Measurements from ENCODE around the gene MSH5. TPM values are rescaled to one million over a fixed set of nuclear protein-coding genes. Genes with fewer than 3 reads are reported as not detected.

Gene MSH5
- total and polyA plus RNA-seq, 2 of the 13 experiments (the other 11 are each of a cell fraction or from before 2014, with no cell fraction given) = 10.2 to 38.7 TPM

GRCh38 chr6:31769684-31770371, 30.0 kb downstream of the MSH5 start (continued):
- no peak for TF ChIP-seq ZFYVE20 (CRISPR knock-in tag; IDR thresholded peaks at IDR 0.05; ENCODE audit: borderline replicate concordance, low read depth)
- TF ChIP-seq TFAP4 (IDR thresholded peaks at IDR 0.05; ENCODE audit: borderline replicate concordance, low read depth) = no peak
- peak; percentile 95 for TF ChIP-seq ZNF335 (CRISPR knock-in tag; IDR thresholded peaks at IDR 0.05)
- TF ChIP-seq, protein P1, sequence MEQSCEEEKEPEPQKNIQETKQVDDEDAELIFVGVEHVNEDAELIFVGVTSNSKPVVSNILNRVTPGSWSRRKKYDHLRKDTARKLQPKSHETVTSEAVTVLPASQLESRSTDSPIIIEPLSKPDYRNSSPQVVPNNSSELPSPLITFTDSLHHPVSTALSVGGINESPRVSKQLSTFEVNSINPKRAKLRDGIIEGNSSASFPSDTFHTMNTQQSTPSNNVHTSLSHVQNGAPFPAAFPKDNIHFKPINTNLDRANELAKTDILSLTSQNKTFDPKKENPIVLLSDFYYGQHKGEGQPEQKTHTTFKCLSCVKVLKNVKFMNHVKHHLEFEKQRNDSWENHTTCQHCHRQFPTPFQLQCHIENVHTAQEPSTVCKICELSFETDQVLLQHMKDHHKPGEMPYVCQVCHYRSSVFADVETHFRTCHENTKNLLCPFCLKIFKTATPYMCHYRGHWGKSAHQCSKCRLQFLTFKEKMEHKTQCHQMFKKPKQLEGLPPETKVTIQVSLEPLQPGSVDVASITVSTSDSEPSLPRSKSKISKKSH (CRISPR knock-in tag; IDR thresholded peaks at IDR 0.05; ENCODE audit: borderline replicate concordance) = peak; percentile 84; the same call in 1 of the 2 replicates
- TF ChIP-seq BHLHE40 (IDR thresholded peaks at IDR 0.05; ENCODE audit: low read length) = no peak
- TF ChIP-seq MAFK (conservative IDR thresholded peaks at IDR 0.05 in 1 of 2, IDR thresholded peaks at IDR 0.05 in 1 of 2; ENCODE audit: low read length in 2 of 2) = no peak
- TF ChIP-seq, protein P2, sequence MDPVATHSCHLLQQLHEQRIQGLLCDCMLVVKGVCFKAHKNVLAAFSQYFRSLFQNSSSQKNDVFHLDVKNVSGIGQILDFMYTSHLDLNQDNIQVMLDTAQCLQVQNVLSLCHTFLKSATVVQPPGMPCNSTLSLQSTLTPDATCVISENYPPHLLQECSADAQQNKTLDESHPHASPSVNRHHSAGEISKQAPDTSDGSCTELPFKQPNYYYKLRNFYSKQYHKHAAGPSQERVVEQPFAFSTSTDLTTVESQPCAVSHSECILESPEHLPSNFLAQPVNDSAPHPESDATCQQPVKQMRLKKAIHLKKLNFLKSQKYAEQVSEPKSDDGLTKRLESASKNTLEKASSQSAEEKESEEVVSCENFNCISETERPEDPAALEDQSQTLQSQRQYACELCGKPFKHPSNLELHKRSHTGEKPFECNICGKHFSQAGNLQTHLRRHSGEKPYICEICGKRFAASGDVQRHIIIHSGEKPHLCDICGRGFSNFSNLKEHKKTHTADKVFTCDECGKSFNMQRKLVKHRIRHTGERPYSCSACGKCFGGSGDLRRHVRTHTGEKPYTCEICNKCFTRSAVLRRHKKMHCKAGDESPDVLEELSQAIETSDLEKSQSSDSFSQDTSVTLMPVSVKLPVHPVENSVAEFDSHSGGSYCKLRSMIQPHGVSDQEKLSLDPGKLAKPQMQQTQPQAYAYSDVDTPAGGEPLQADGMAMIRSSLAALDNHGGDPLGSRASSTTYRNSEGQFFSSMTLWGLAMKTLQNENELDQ (CRISPR knock-in tag; IDR thresholded peaks at IDR 0.05; ENCODE audit: borderline replicate concordance) = no peak
- TF ChIP-seq ZNF530 (CRISPR knock-in tag; IDR thresholded peaks at IDR 0.05; ENCODE audit: low read depth) = no peak
- no peak for TF ChIP-seq TCF7L2 (IDR thresholded peaks at IDR 0.05; ENCODE audit: low read depth, low read length)
- TF ChIP-seq HNRNPUL1 (IDR thresholded peaks at IDR 0.05; ENCODE audit: low read depth, low read length) = no peak
- no peak for TF ChIP-seq ZNF136 (CRISPR knock-in tag; IDR thresholded peaks at IDR 0.05; ENCODE audit: low read depth)
- TF ChIP-seq ATAD3A (CRISPR knock-in tag; IDR thresholded peaks at IDR 0.05) = no peak
- no peak for TF ChIP-seq MTF2 (CRISPR knock-in tag; IDR thresholded peaks at IDR 0.05; ENCODE audit: borderline replicate concordance)
- peak; percentile 65 for TF ChIP-seq FOSL2 (CRISPR knock-in tag; IDR thresholded peaks at IDR 0.05)
- TF ChIP-seq ZNF83 (CRISPR knock-in tag; IDR thresholded peaks at IDR 0.05; ENCODE audit: borderline replicate concordance) = no peak
- TF ChIP-seq ZIK1 (CRISPR knock-in tag; IDR thresholded peaks at IDR 0.05; ENCODE audit: borderline replicate concordance, low read depth) = no peak
- TF ChIP-seq MTA3 (CRISPR knock-in tag; IDR thresholded peaks at IDR 0.05) = no peak
- TF ChIP-seq, protein P3, sequence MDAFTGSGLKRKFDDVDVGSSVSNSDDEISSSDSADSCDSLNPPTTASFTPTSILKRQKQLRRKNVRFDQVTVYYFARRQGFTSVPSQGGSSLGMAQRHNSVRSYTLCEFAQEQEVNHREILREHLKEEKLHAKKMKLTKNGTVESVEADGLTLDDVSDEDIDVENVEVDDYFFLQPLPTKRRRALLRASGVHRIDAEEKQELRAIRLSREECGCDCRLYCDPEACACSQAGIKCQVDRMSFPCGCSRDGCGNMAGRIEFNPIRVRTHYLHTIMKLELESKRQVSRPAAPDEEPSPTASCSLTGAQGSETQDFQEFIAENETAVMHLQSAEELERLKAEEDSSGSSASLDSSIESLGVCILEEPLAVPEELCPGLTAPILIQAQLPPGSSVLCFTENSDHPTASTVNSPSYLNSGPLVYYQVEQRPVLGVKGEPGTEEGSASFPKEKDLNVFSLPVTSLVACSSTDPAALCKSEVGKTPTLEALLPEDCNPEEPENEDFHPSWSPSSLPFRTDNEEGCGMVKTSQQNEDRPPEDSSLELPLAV (CRISPR knock-in tag; conservative IDR thresholded peaks at IDR 0.05; ENCODE audit: low read depth) = no peak
- TF ChIP-seq LBX2 (CRISPR knock-in tag; IDR thresholded peaks at IDR 0.05; ENCODE audit: borderline replicate concordance) = no peak
- TF ChIP-seq ZBTB37 (CRISPR knock-in tag; IDR thresholded peaks at IDR 0.05) = no peak
- TF ChIP-seq ZNF850 (CRISPR knock-in tag; conservative IDR thresholded peaks at IDR 0.05) = no peak
- no peak for TF ChIP-seq ZNF33B (CRISPR knock-in tag; IDR thresholded peaks at IDR 0.05)

Data from HepG2 (cell line).